Fibroblast of lung (primary cell): Measurements from ENCODE around the gene SPRING1.

ENCODE experiments used
- EZH2 ChIP-seq: IDR thresholded peaks from 2 replicates; pipeline ENCODE4 v1.5.1; 2012; ENCODE audit warnings: low read length, control low read depth, mild to moderate bottlenecking; ENCODE audit errors: missing control alignments
- TF ChIP-seq, protein P1 (sequence below), 2 donors: IDR thresholded peaks in 1 of 2; conservative IDR thresholded peaks in 1 of 2; 1 replicate in 1 of 2; 2 replicates in 1 of 2; pipeline ENCODE4 v1.5.1; 2011 to 2012; ENCODE audit warnings: low read length in 2 of 2, control low read depth in 1 of 2, inconsistent platforms in 1 of 2, low read depth in 1 of 2, mild to moderate bottlenecking in 1 of 2

DNA sequence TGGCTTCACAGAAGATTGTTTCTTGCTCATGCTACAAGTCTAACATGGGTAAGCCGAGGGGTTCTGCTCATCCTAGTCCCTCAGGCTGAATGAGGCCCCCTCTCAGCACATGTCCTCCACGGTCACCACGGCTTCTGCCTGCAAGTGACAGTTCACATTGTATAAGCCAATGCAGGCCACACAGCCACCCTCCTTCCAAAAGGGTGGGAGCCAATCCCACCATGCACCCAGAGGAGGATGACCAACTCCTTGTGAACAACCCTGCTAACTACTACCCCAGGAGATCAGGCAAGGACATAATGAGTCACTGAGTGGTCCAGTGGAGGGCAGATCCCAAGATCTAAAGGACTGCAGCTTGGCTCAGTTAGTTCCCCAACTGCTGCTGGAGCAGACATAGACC, 6.1 kb downstream of the SPRING1 start:
- TF ChIP-seq, protein P1, sequence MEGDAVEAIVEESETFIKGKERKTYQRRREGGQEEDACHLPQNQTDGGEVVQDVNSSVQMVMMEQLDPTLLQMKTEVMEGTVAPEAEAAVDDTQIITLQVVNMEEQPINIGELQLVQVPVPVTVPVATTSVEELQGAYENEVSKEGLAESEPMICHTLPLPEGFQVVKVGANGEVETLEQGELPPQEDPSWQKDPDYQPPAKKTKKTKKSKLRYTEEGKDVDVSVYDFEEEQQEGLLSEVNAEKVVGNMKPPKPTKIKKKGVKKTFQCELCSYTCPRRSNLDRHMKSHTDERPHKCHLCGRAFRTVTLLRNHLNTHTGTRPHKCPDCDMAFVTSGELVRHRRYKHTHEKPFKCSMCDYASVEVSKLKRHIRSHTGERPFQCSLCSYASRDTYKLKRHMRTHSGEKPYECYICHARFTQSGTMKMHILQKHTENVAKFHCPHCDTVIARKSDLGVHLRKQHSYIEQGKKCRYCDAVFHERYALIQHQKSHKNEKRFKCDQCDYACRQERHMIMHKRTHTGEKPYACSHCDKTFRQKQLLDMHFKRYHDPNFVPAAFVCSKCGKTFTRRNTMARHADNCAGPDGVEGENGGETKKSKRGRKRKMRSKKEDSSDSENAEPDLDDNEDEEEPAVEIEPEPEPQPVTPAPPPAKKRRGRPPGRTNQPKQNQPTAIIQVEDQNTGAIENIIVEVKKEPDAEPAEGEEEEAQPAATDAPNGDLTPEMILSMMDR (conservative IDR thresholded peaks at IDR 0.05 in 1 of 2, IDR thresholded peaks at IDR 0.05 in 1 of 2; ENCODE audit: low read depth in 1 of 2, low read length in 2 of 2): no peak
- no peak for TF ChIP-seq EZH2
